ENCODE results near the gene SPATA13. TPM values are rescaled to one million over a fixed set of nuclear protein-coding genes. Genes with fewer than 3 reads are reported as not detected.

SPATA13 gene
- total RNA-seq, 2 experiments from 2014 or later, result 68.4 to 72.6 TPM

GRCh38 chr13:24161010-24161775 is 673 bp downstream of the SPATA13 start:
- Mint-ChIP-seq H3K9me3 (no peaks in the 10 kb centered on the region), H3K27ac (peak overlapping the region; percentile 65), H3K4me1 (peaks cover 23% of the 10 kb centered on the region), H3K36me3 (ENCODE audit: low read depth) (peaks cover 5% of the 10 kb centered on the region), H3K4me3 (peak overlapping the region; percentile 82), H3K27me3 (peaks cover 9% of the 10 kb centered on the region)
- POLR2A ChIA-PET, result no interaction called here
- DNase-seq, result peak; percentile 50
- CTCF ChIA-PET, result interaction anchor here (0.8 to 1.2 kb wide), 2 partner anchors 33 to 68 kb away, joined by 3 read pairs; no protein-coding TSS in a partner anchor

- POLR2A ChIA-PET, result no interaction called here
- no peaks in the 10 kb centered on the region for H3K9me3 Mint-ChIP-seq
- peak overlapping the region; percentile 82 for H3K4me3 Mint-ChIP-seq
- H3K27me3 Mint-ChIP-seq, result peaks cover 9% of the 10 kb centered on the region
- CTCF ChIA-PET, result interaction anchor here (0.8 to 1.4 kb wide), 3 partner anchors 9 to 79 kb away, joined by 3 read pairs; no protein-coding TSS in a partner anchor
- peak overlapping the region; percentile 26 for H3K27ac Mint-ChIP-seq
- peaks cover 24% of the 10 kb centered on the region for H3K4me1 Mint-ChIP-seq
- H3K36me3 Mint-ChIP-seq (ENCODE audit: low read depth), result peaks cover 8% of the 10 kb centered on the region
- no peak for DNase-seq
These were observed 1.5 kb downstream of the SPATA13 start for GRCh38 chr13:24161980-24162525.

GRCh38 chr13:24162604-24163003 is 2.1 kb downstream of the SPATA13 start:
- no peak for DNase-seq
- H3K4me1 Mint-ChIP-seq, result peaks cover 24% of the 10 kb centered on the region
- H3K9me3 Mint-ChIP-seq, result no peaks in the 10 kb centered on the region
- H3K27ac Mint-ChIP-seq, result peak overlapping the region; percentile 44
- POLR2A ChIA-PET, result no interaction called here
- peaks cover 9% of the 10 kb centered on the region for H3K27me3 Mint-ChIP-seq
- H3K4me3 Mint-ChIP-seq, result peak overlapping the region; percentile 82
- H3K36me3 Mint-ChIP-seq (ENCODE audit: low read depth), result peaks cover 11% of the 10 kb centered on the region
- CTCF ChIA-PET, result interaction anchor here (0.7 to 1.4 kb wide), 3 partner anchors 10 to 79 kb away, joined by 3 read pairs; no protein-coding TSS in a partner anchor

GRCh38 chr13:24165746-24166145 is 5.2 kb downstream of the SPATA13 start:
- Mint-ChIP-seq H3K36me3 (ENCODE audit: low read depth) (peaks cover 14% of the 10 kb centered on the region), H3K27ac (no peak overlapping the region), H3K4me3 (no peak overlapping the region), H3K4me1 (peaks cover 25% of the 10 kb centered on the region), H3K27me3 (peaks cover 7% of the 10 kb centered on the region), H3K9me3 (no peaks in the 10 kb centered on the region)
- CTCF ChIA-PET, result interaction anchor here (0.7 to 1.1 kb wide), 4 partner anchors 11 to 113 kb away, joined by 3 to 4 read pairs (median 3); no protein-coding TSS in a partner anchor
- POLR2A ChIA-PET, result no interaction called here
- no peak for DNase-seq

- ChIA-PET CTCF (interaction anchor here (1.4 kb wide), 1 partner anchor 113 kb away, joined by 4 read pairs; no protein-coding TSS in a partner anchor), POLR2A (no interaction called here)
- Mint-ChIP-seq H3K4me3 (no peak overlapping the region), H3K4me1 (peaks cover 21% of the 10 kb centered on the region), H3K27ac (no peak overlapping the region), H3K36me3 (ENCODE audit: low read depth) (peaks cover 14% of the 10 kb centered on the region), H3K27me3 (peaks cover 7% of the 10 kb centered on the region), H3K9me3 (no peaks in the 10 kb centered on the region)
- no peak for DNase-seq
These were observed 6.0 kb downstream of the SPATA13 start for GRCh38 chr13:24166561-24166960.

- peaks cover 9% of the 10 kb centered on the region for H3K4me1 Mint-ChIP-seq
- ChIA-PET POLR2A (interaction anchor here (0.6 kb wide), 1 partner anchor 67 kb away, joined by 3 read pairs; no protein-coding TSS in a partner anchor), CTCF (interaction anchor here (1.4 kb wide), 1 partner anchor 114 kb away, joined by 4 read pairs; no protein-coding TSS in a partner anchor)
- H3K36me3 Mint-ChIP-seq (ENCODE audit: low read depth), result peaks cover 13% of the 10 kb centered on the region
- no peaks in the 10 kb centered on the region for H3K9me3 Mint-ChIP-seq
- H3K27ac Mint-ChIP-seq, result no peak overlapping the region
- DNase-seq, result no peak
- no peaks in the 10 kb centered on the region for H3K27me3 Mint-ChIP-seq
- H3K4me3 Mint-ChIP-seq, result no peak overlapping the region
These were observed 7.3 kb downstream of the SPATA13 start for GRCh38 chr13:24167666-24168391.

- H3K36me3 Mint-ChIP-seq (ENCODE audit: low read depth), result peaks cover 13% of the 10 kb centered on the region
- no peak overlapping the region for H3K4me3 Mint-ChIP-seq
- ChIA-PET CTCF (no interaction called here), POLR2A (interaction anchor here (0.6 kb wide), 1 partner anchor 67 kb away, joined by 3 read pairs; no protein-coding TSS in a partner anchor)
- no peak overlapping the region for H3K27ac Mint-ChIP-seq
- DNase-seq, result no peak
- no peaks in the 10 kb centered on the region for H3K27me3 Mint-ChIP-seq
- no peaks in the 10 kb centered on the region for H3K9me3 Mint-ChIP-seq
- peaks cover 10% of the 10 kb centered on the region for H3K4me1 Mint-ChIP-seq
These were observed 7.9 kb downstream of the SPATA13 start for GRCh38 chr13:24168392-24168750.

GRCh38 chr13:24168979-24169378 is 8.5 kb downstream of the SPATA13 start:
- Mint-ChIP-seq H3K27ac (no peak overlapping the region), H3K27me3 (no peaks in the 10 kb centered on the region), H3K9me3 (no peaks in the 10 kb centered on the region), H3K4me1 (peaks cover 16% of the 10 kb centered on the region), H3K36me3 (ENCODE audit: low read depth) (peaks cover 13% of the 10 kb centered on the region), H3K4me3 (no peak overlapping the region)
- POLR2A ChIA-PET, result no interaction called here
- DNase-seq, result no peak
- CTCF ChIA-PET, result no interaction called here

GRCh38 chr13:24172071-24172470 is 11.6 kb downstream of the SPATA13 start:
- POLR2A ChIA-PET, result no interaction called here
- peaks cover 19% of the 10 kb centered on the region for H3K4me1 Mint-ChIP-seq
- DNase-seq, result no peak
- peaks cover 9% of the 10 kb centered on the region for H3K36me3 Mint-ChIP-seq (ENCODE audit: low read depth)
- H3K4me3 Mint-ChIP-seq, result no peak overlapping the region
- CTCF ChIA-PET, result no interaction called here
- no peaks in the 10 kb centered on the region for H3K9me3 Mint-ChIP-seq
- H3K27me3 Mint-ChIP-seq, result no peaks in the 10 kb centered on the region
- no peak overlapping the region for H3K27ac Mint-ChIP-seq

- ChIA-PET POLR2A (no interaction called here), CTCF (no interaction called here)
- Mint-ChIP-seq H3K27me3 (no peaks in the 10 kb centered on the region), H3K27ac (no peak overlapping the region), H3K4me1 (peaks cover 16% of the 10 kb centered on the region), H3K36me3 (ENCODE audit: low read depth) (peaks cover 5% of the 10 kb centered on the region), H3K9me3 (peaks cover under 1% of the 10 kb centered on the region), H3K4me3 (no peak overlapping the region)
- DNase-seq, result no peak
These were observed 13.3 kb downstream of the SPATA13 start for GRCh38 chr13:24173795-24174194.

GRCh38 chr13:24175847-24176246 is 15.3 kb downstream of the SPATA13 start:
- CTCF ChIA-PET, result interaction anchor here (1.0 kb wide), 1 partner anchor 10 kb away, joined by 3 read pairs; no protein-coding TSS in a partner anchor
- POLR2A ChIA-PET, result no interaction called here
- peaks cover 17% of the 10 kb centered on the region for H3K36me3 Mint-ChIP-seq (ENCODE audit: low read depth)

GRCh38 chr13:24176351-24177101 is 16.0 kb downstream of the SPATA13 start:
- Mint-ChIP-seq H3K36me3 (ENCODE audit: low read depth) (peaks cover 19% of the 10 kb centered on the region), H3K27ac (no peak overlapping the region), H3K27me3 (no peaks in the 10 kb centered on the region), H3K9me3 (peaks cover 9% of the 10 kb centered on the region), H3K4me3 (no peak overlapping the region), H3K4me1 (peaks cover 23% of the 10 kb centered on the region)
- POLR2A ChIA-PET, result no interaction called here
- CTCF ChIA-PET, result interaction anchor here (1.0 to 1.2 kb wide), 3 partner anchors 11 to 25 kb away, joined by 3 read pairs; no protein-coding TSS in a partner anchor
- no peak for DNase-seq

More at GRCh38 chr13:24175847-24176246, 15.3 kb downstream of the SPATA13 start:
- Mint-ChIP-seq H3K27ac (no peak overlapping the region), H3K4me1 (peaks cover 23% of the 10 kb centered on the region), H3K27me3 (no peaks in the 10 kb centered on the region), H3K4me3 (no peak overlapping the region), H3K9me3 (peaks cover 9% of the 10 kb centered on the region)
- no peak for DNase-seq
